Keratinocyte (primary cell): ENCODE results near the gene FHIT. TPM values are rescaled to one million over a fixed set of nuclear protein-coding genes. Genes with fewer than 3 reads are reported as not detected.

Source experiments
- DNase-seq: peaks from one replicate; pipeline ENCODE4 v3.0.0-alpha.2; 2011; ENCODE audit warnings: low read depth, missing footprints, low spot score
- FAIRE-seq: peaks from 2 replicates; lab custom pipeline; 2011; peaks lifted over from hg19 to GRCh38; lab: Jason Lieb, UNC
- H2AFZ ChIP-seq: 2 replicates; pipeline ENCODE4 v1.6.0; 2012; ENCODE audit warnings: low read length, control low read depth, inconsistent platforms; ENCODE audit not compliant: control insufficient read depth
- H3K27ac ChIP-seq: 2 replicates; pipeline ENCODE4 v1.5.1; 2011; ENCODE audit warnings: low read length; ENCODE audit not compliant: control insufficient read depth, insufficient read depth
- H3K27me3 ChIP-seq: 3 replicates; pipeline ENCODE4 v1.6.0; 2011; ENCODE audit warnings: low read length; ENCODE audit not compliant: control insufficient read depth, insufficient read depth; ENCODE audit errors: extremely low read depth
- H3K36me3 ChIP-seq, 2 experiments: 2 replicates in 1 of 2; 3 replicates in 1 of 2; pipeline ENCODE4 v1.5.1; 2011; ENCODE audit warnings: low read length in 2 of 2, mild to moderate bottlenecking in 1 of 2; ENCODE audit not compliant: control insufficient read depth in 2 of 2, insufficient read depth in 2 of 2; ENCODE audit errors: extremely low read depth in 1 of 2
- H3K4me1 ChIP-seq: 3 replicates; pipeline ENCODE4 v1.5.1; 2011; ENCODE audit warnings: low read length; ENCODE audit not compliant: control insufficient read depth, insufficient read depth; ENCODE audit errors: extremely low read depth
- H3K4me2 ChIP-seq: 3 replicates; pipeline ENCODE4 v1.6.0; 2011; ENCODE audit warnings: low read depth, low read length; ENCODE audit not compliant: control insufficient read depth, insufficient read depth; ENCODE audit errors: extremely low read depth
- H3K4me3 ChIP-seq, 3 experiments: fragments of 200-600 bp in 1 of 3; sonication (generic) in 1 of 3; 2 replicates in 2 of 3; 3 replicates in 1 of 3; pipeline ENCODE4 v1.5.1; 2011 to 2016; ENCODE audit warnings: low read length in 3 of 3, mild to moderate bottlenecking in 3 of 3, control low read depth in 2 of 3, inconsistent platforms in 1 of 3, low read depth in 1 of 3, mixed read lengths in 1 of 3, mixed run types in 1 of 3, moderate library complexity in 1 of 3; ENCODE audit not compliant: control insufficient read depth in 2 of 3, insufficient read depth in 2 of 3; ENCODE audit errors: extremely low read depth in 1 of 3
- H3K79me2 ChIP-seq: 2 replicates; pipeline ENCODE4 v1.6.0; 2012; ENCODE audit warnings: low read length; ENCODE audit not compliant: control insufficient read depth, insufficient read depth
- H3K9ac ChIP-seq: 3 replicates; pipeline ENCODE4 v1.6.0; 2011; ENCODE audit warnings: low read length; ENCODE audit not compliant: control insufficient read depth, insufficient read depth; ENCODE audit errors: extremely low read depth
- H3K9me1 ChIP-seq: 3 replicates; pipeline ENCODE4 v1.6.0; 2011; ENCODE audit warnings: low read length; ENCODE audit not compliant: control insufficient read depth, insufficient read depth; ENCODE audit errors: extremely low read depth
- H3K9me3 ChIP-seq: 2 replicates; pipeline ENCODE4 v1.5.1; 2012; ENCODE audit warnings: low read depth, low read length; ENCODE audit not compliant: control insufficient read depth
- H4K20me1 ChIP-seq: 3 replicates; pipeline ENCODE4 v1.6.0; 2011; ENCODE audit warnings: low read length; ENCODE audit not compliant: control insufficient read depth, insufficient read depth; ENCODE audit errors: extremely low read depth
- CTCF ChIP-seq, 3 experiments: IDR thresholded peaks in 1 of 3; conservative IDR thresholded peaks in 1 of 3; optimal IDR thresholded peaks in 1 of 3; 2 replicates in 2 of 3; 3 replicates in 1 of 3; pipeline versions ENCODE3 to v1.5.1; 2011; ENCODE audit warnings: low read length in 3 of 3, mild to moderate bottlenecking in 3 of 3, moderate library complexity in 2 of 3, control low read depth in 1 of 3, inconsistent platforms in 1 of 3; ENCODE audit not compliant: insufficient read depth in 2 of 3; ENCODE audit errors: extremely low read depth in 1 of 3
- EZH2 ChIP-seq: IDR thresholded peaks from one replicate; pipeline ENCODE4 v1.6.1; 2012; ENCODE audit warnings: inconsistent platforms, mild to moderate bottlenecking, low read length, moderate library complexity
- dilution Hi-C: fragments of 300-500 bp; cut with MboI; formaldehyde crosslinking; loops from one replicate; pipeline ENCODE4 v1.7.0; 2020; ENCODE audit warnings: low sequenced_read_pairs; ENCODE audit not compliant: extremely low pct_ligation_motif_present
- polyA plus RNA-seq, 5 experiments: library from polyadenylated mRNA; depleted of rRNA in 3 of 5; stranded (reverse) in 3 of 5; stranded (forward) in 1 of 5; unstranded in 1 of 5; fragments of >200 nt; gene quantifications; 1 replicate in 1 of 5; 2 replicates in 3 of 5; 3 replicates in 1 of 5; pipeline versions ENCODE4 v1.2.1 to v1.2.3, GENCODE V29; 2011 to 2012; ENCODE audit warnings: missing spikeins in 2 of 5, low read depth in 1 of 5, low replicate concordance in 1 of 5

Gene FHIT
- polyA plus RNA-seq, 1 donor (not counting 4 experiments of a cell fraction or from before 2014, with no cell fraction given): 2.2 TPM

- no peak overlapping the region for H2AFZ ChIP-seq
- no peak for FAIRE-seq
- no peak overlapping the region for H3K4me2 ChIP-seq
- H3K9me3 ChIP-seq: no peaks in the 10 kb centered on the region
- TF ChIP-seq CTCF (optimal IDR thresholded peaks at IDR 0.05 in 1 of 3, IDR thresholded peaks at IDR 0.05 in 1 of 3, conservative IDR thresholded peaks at IDR 0.05 in 1 of 3; ENCODE audit: extremely low read depth in 1 of 3, insufficient read depth in 2 of 3, low read length in 3 of 3) (no peak), EZH2 (no peak)
- H3K36me3 ChIP-seq: no peaks in the 10 kb centered on the region
- no peak for DNase-seq
- H3K27me3 ChIP-seq: no peaks in the 10 kb centered on the region
- H3K79me2 ChIP-seq: no peaks in the 10 kb centered on the region
- H4K20me1 ChIP-seq: no peaks in the 10 kb centered on the region
- no peaks in the 10 kb centered on the region for H3K9me1 ChIP-seq
- no peak overlapping the region for H3K4me3 ChIP-seq
- dilution Hi-C loops: no loop called here
- no peak overlapping the region for H3K27ac ChIP-seq
- H3K4me1 ChIP-seq: no peaks in the 10 kb centered on the region
- H3K9ac ChIP-seq: no peak overlapping the region
Measured at GRCh38 chr3:59753808-59754450, 1497.3 kb downstream of the FHIT start.

- H3K4me2 ChIP-seq: no peak overlapping the region
- H3K9ac ChIP-seq: no peak overlapping the region
- H3K36me3 ChIP-seq: no peaks in the 10 kb centered on the region
- H3K27ac ChIP-seq: no peak overlapping the region
- DNase-seq (no peak), FAIRE-seq (no peak)
- no peak overlapping the region for H3K4me3 ChIP-seq
- no peaks in the 10 kb centered on the region for H3K9me1 ChIP-seq
- no peaks in the 10 kb centered on the region for H4K20me1 ChIP-seq
- no peak for TF ChIP-seq EZH2
- TF ChIP-seq CTCF (optimal IDR thresholded peaks at IDR 0.05 in 1 of 3, IDR thresholded peaks at IDR 0.05 in 1 of 3, conservative IDR thresholded peaks at IDR 0.05 in 1 of 3; ENCODE audit: extremely low read depth in 1 of 3, insufficient read depth in 2 of 3, low read length in 3 of 3): no peak
- no peaks in the 10 kb centered on the region for H3K9me3 ChIP-seq
- H3K27me3 ChIP-seq: no peaks in the 10 kb centered on the region
- H3K4me1 ChIP-seq: no peaks in the 10 kb centered on the region
- dilution Hi-C loops: no loop called here
- no peaks in the 10 kb centered on the region for H3K79me2 ChIP-seq
- H2AFZ ChIP-seq: no peak overlapping the region
Measured at GRCh38 chr3:59752925-59753324, 1498.3 kb downstream of the FHIT start.
